ENCODE measurements around the gene ZNF148.
A peak's percentile ranks its signal among the peaks of the same experiment; 100 is the strongest.

Gene ZNF148

DNA sequence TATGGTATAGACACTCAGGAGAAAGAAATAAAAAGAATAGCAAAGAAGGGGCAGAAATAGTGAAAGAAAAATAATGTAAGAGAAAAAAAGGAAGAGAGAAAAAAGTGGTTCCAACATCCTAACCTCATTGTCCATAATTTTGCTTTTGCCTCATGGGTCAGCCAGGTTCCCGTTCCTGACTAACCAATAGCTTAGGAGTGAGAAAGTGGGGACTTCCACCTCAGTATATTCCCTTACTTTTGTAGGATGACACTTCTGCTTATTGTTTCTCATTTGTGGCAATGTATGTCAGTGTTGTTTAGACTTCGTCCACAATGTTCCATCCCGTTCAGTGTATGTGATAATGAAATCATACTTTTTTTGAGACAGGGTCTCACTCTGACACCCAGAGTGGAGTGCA, 153.3 kb downstream of the ZNF148 start:
- no peak overlapping the region for H3K4me3 ChIP-seq (ENCODE audit: control insufficient read depth, low read depth, low read length)
- no peak for DNase-seq (ENCODE audit: low read depth)
- TF ChIP-seq CTCF (conservative IDR thresholded peaks at IDR 0.05; ENCODE audit: control insufficient read depth, insufficient read depth, low read depth, low read length): no peak

DNA sequence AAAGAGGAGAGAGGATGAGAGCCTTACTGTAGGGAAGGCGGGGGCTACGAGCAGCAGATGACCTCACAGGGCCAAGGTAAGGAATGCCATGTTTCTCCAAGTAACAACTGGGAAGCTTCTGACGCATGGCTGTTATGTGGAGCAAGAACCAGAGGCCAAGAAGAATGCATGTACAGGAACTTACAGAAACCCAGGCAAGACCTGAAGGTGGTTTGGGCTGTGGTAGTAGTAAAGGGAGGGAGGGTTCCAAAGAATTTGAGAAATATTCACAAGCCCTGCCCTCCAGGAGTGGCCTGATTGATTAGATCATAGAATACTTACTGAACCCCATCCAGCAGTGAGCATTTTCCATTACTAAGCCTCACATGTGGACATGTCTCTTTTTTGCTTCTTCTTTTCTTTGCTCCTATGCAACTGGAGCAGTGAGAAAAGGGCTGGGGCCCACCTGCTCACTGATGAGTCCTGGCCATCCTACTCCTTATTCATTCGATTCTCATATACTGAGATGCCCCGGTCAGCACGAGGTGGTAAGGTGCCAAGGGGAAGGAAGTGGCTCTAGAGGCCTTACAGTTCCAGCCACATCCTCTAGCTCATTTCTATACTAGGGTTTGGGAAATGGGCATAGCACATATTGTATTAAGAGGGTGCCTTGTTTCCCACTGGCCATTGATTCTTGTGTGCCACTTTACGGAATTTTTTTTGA, 154.2 kb downstream of the ZNF148 start:
- TF ChIP-seq CTCF (conservative IDR thresholded peaks at IDR 0.05; ENCODE audit: control insufficient read depth, insufficient read depth, low read depth, low read length): no peak
- DNase-seq (ENCODE audit: low read depth): peak; percentile 75
- H3K4me3 ChIP-seq (ENCODE audit: control insufficient read depth, low read depth, low read length): no peak overlapping the region

- no peak for TF ChIP-seq CTCF (conservative IDR thresholded peaks at IDR 0.05; ENCODE audit: control insufficient read depth, insufficient read depth, low read depth, low read length)
- no peak overlapping the region for H3K4me3 ChIP-seq (ENCODE audit: control insufficient read depth, low read depth, low read length)
- no peak for DNase-seq (ENCODE audit: low read depth)
These were observed 154.9 kb downstream of the ZNF148 start for GRCh38 chr3:125220183-125220582.

DNA sequence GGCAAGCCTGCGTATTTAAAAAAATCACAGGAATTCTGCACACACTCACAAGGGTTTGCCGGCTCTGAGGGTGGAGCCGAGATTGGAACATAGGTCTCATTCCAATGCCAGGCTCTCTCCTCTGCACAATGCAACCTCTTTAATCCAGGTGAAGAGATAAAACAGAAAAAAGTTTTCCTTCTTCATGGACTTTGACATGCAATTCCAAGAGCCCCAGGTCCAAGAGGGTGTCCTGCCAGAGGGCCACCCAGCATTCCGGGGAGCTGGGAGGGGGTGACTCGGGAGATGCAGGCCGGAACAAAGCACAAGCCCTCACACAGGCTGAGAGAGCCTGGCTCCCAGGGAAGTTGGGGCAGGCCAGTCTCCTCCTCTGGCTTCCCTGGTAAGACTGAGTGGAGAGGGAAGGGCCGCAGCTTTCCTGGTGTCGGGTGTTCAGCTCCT, 155.8 kb downstream of the ZNF148 start:
- TF ChIP-seq CTCF (conservative IDR thresholded peaks at IDR 0.05; ENCODE audit: control insufficient read depth, insufficient read depth, low read depth, low read length): no peak
- no peak overlapping the region for H3K4me3 ChIP-seq (ENCODE audit: control insufficient read depth, low read depth, low read length)
- DNase-seq (ENCODE audit: low read depth): no peak

DNA sequence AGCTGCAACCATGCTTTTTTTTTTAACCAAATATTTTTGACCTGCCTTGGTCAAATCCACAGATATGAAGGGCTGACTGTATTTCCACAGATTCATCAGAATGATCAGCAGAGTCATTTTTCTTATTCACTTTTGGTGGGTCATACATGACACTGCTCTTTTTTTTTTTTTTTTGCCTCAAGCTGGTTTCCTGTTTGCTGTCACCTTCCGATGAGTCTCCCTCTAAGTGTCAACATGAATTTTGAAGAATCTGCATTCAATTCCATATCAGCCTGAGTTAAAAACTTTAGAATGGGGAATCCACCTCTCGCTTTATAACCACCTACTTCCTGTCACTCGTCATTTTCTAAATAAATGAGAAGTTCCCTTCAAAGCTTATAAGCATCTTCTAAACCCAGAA, 160.4 kb downstream of the ZNF148 start:
- TF ChIP-seq CTCF (conservative IDR thresholded peaks at IDR 0.05; ENCODE audit: control insufficient read depth, insufficient read depth, low read depth, low read length): no peak
- no peak overlapping the region for H3K4me3 ChIP-seq (ENCODE audit: control insufficient read depth, low read depth, low read length)
- DNase-seq (ENCODE audit: low read depth): peak; percentile 24

GRCh38 chr3:125213946-125214542, 161.1 kb downstream of the ZNF148 start:
- no peak overlapping the region for H3K4me3 ChIP-seq (ENCODE audit: control insufficient read depth, low read depth, low read length)
- TF ChIP-seq CTCF (conservative IDR thresholded peaks at IDR 0.05; ENCODE audit: control insufficient read depth, insufficient read depth, low read depth, low read length): no peak
- peak; percentile 77 for DNase-seq (ENCODE audit: low read depth)
